Measurements from ENCODE around the gene TGOLN2. TPM values are rescaled to one million over a fixed set of nuclear protein-coding genes. Genes with fewer than 3 reads are reported as not detected.

Gene TGOLN2
- total and polyA plus RNA-seq, 2 donors (not counting 3 experiments of a cell fraction or from before 2014, with no cell fraction given), result 112 to 140 TPM

GRCh38 chr2:85273738-85274731 lies 53.8 kb downstream of the TGOLN2 start:
- FAIRE-seq (peak; percentile 67), DNase-seq (ENCODE audit: low read depth, low spot score) (peak; percentile 38)
- no peak overlapping the region for H3K27ac ChIP-seq (ENCODE audit: insufficient read depth, low read depth, low read length)
- intact Hi-C loops (cut with micrococcal nuclease), result no loop called here
- no peaks in the 10 kb centered on the region for H3K9me1 ChIP-seq (replicated peaks; ENCODE audit: control insufficient read depth, extremely low read depth, insufficient read depth, low read length)
- H3K9me3 ChIP-seq (replicated peaks; ENCODE audit: control insufficient read depth, insufficient read depth, low read length), result no peaks in the 10 kb centered on the region
- TF ChIP-seq JUN (IDR thresholded peaks at IDR 0.05; ENCODE audit: borderline replicate concordance, insufficient read depth, insufficient read length, low read depth) (no peak), POLR2AphosphoS5 (IDR thresholded peaks at IDR 0.05; ENCODE audit: insufficient read depth, low read depth, low read length) (no peak), POLR2A (IDR thresholded peaks at IDR 0.05; ENCODE audit: low read depth, low read length) (no peak), EZH2 (IDR thresholded peaks at IDR 0.05; ENCODE audit: borderline replicate concordance, low read depth, low read length, severe bottlenecking) (no peak), FOS (IDR thresholded peaks at IDR 0.05; ENCODE audit: borderline replicate concordance, insufficient read depth, low read length) (no peak), GATA2 (IDR thresholded peaks at IDR 0.05; ENCODE audit: insufficient read depth, insufficient read length, low read depth, low read length) (no peak), CTCF (IDR thresholded peaks at IDR 0.05; ENCODE audit: extremely low read depth in 1 of 2, insufficient read depth in 1 of 2, low read depth in 1 of 2, low read length in 2 of 2) (no peak), MYC (IDR thresholded peaks at IDR 0.05; ENCODE audit: low read depth, low read length) (no peak)
- POLR2A ChIA-PET, result no interaction called here
- no peak overlapping the region for H3K4me3 ChIP-seq (replicated peaks in 1 of 3; ENCODE audit: insufficient read depth in 1 of 3, low read depth in 1 of 3, low read length in 3 of 3)
- H3K4me2 ChIP-seq (ENCODE audit: insufficient read depth, low read length), result no peak overlapping the region
- H3K36me3 ChIP-seq (ENCODE audit: control insufficient read depth in 2 of 2, extremely low read depth in 1 of 2, insufficient read depth in 2 of 2, low read length in 2 of 2), result no peaks in the 10 kb centered on the region
- H2AFZ ChIP-seq (ENCODE audit: low read depth, low read length), result no peak overlapping the region
- no peaks in the 10 kb centered on the region for H3K79me2 ChIP-seq (ENCODE audit: control insufficient read depth, insufficient read depth, low read length)
- no peaks in the 10 kb centered on the region for H4K20me1 ChIP-seq (replicated peaks; ENCODE audit: control insufficient read depth, extremely low read depth, insufficient read depth, low read length)
- CTCF ChIA-PET, result interaction anchor here (1.2 to 2.4 kb wide), 5 partner anchors 8 to 207 kb away, joined by 3 to 10 read pairs (median 5); partner anchors contain the start of gene TCF7L1
- BruUV-seq (replicated peaks), result no TSS peak
- dilution Hi-C loops (cut with MboI; ENCODE audit: extremely low pct_ligation_motif_present, low sequenced_read_pairs), result no loop called here
- no peaks in the 10 kb centered on the region for H3K27me3 ChIP-seq (ENCODE audit: control insufficient read depth in 2 of 2, insufficient read depth in 2 of 2, low read length in 2 of 2)
- H3K4me1 ChIP-seq (ENCODE audit: control insufficient read depth, extremely low read depth, insufficient read depth, low read length), result peaks cover 23% of the 10 kb centered on the region
- H3K9ac ChIP-seq (replicated peaks; ENCODE audit: extremely low read depth, insufficient read depth, low read length), result no peak overlapping the region

Measured in endothelial cell of umbilical vein (primary cell).